Measurements from ENCODE around the gene CNKSR2. TPM values are rescaled to one million over a fixed set of nuclear protein-coding genes. Genes with fewer than 3 reads are reported as not detected.
"Not testable (repeated sequence)": the region's sequence is repeated elsewhere in the genome, so short reads cannot be mapped to it uniquely, and the experiment has no call there.

CNKSR2 gene
- total and polyA plus RNA-seq, 2 experiments from 2014 or later: 0.14 to 0.76 TPM

- H3K9ac ChIP-seq: no peak overlapping the region
- H3K4me3 ChIP-seq: no peak overlapping the region
- no peaks in the 10 kb centered on the region for H3K79me2 ChIP-seq (ENCODE audit: insufficient read depth)
- H3K36me3 ChIP-seq (ENCODE audit: low read depth): no peaks in the 10 kb centered on the region
- H3K27me3 ChIP-seq (replicated peaks; ENCODE audit: insufficient read depth): no peaks in the 10 kb centered on the region
- TF ChIP-seq EZH2phosphoT487 (IDR thresholded peaks at IDR 0.05; ENCODE audit: insufficient read depth, low read depth): no peak
- TF ChIP-seq EZH2 (IDR thresholded peaks at IDR 0.05; ENCODE audit: insufficient read depth, poor library complexity, severe bottlenecking): no peak
- in situ Hi-C loops (cut with MboI): loop anchor here (10.0 kb wide), 1 partner anchor 945 kb away; no protein-coding TSS in a partner anchor
- H4K20me1 ChIP-seq (ENCODE audit: insufficient read depth): no peaks in the 10 kb centered on the region
- H3K27ac ChIP-seq: no peak overlapping the region
- H3K4me1 ChIP-seq (ENCODE audit: insufficient read depth): no peaks in the 10 kb centered on the region
- DNase-seq: peak; percentile 57
- 8 to 29% methylated on average over 2 of the region's 2 CpGs for WGBS, 2 experiments (ENCODE audit: low coverage in 1 of 2, low lambda C conversion rate in 2 of 2, missing lambda C conversion rate in 2 of 2)
- H3K9me2 ChIP-seq (ENCODE audit: insufficient read depth): no peaks in the 10 kb centered on the region
- no peak overlapping the region for H3K4me2 ChIP-seq (ENCODE audit: unreplicated experiment)
- no peaks in the 10 kb centered on the region for H3F3A ChIP-seq (ENCODE audit: insufficient read depth)
- no peaks in the 10 kb centered on the region for H3K9me3 ChIP-seq (ENCODE audit: low read depth)
- H2AFZ ChIP-seq: no peak overlapping the region
Observed at GRCh38 chrX:21479695-21480270, 105.6 kb downstream of the CNKSR2 start.

- H3K4me2 ChIP-seq (ENCODE audit: unreplicated experiment): no peak overlapping the region
- H3K36me3 ChIP-seq (ENCODE audit: low read depth): no peaks in the 10 kb centered on the region
- no peaks in the 10 kb centered on the region for H3K9me3 ChIP-seq (ENCODE audit: low read depth)
- H3K79me2 ChIP-seq (ENCODE audit: insufficient read depth): no peaks in the 10 kb centered on the region
- H3K27ac ChIP-seq: no peak overlapping the region
- H4K20me1 ChIP-seq (ENCODE audit: insufficient read depth): no peaks in the 10 kb centered on the region
- in situ Hi-C loops (cut with MboI): no loop called here
- no peaks in the 10 kb centered on the region for H3K9me2 ChIP-seq (ENCODE audit: insufficient read depth)
- no peak overlapping the region for H3K4me3 ChIP-seq
- DNase-seq: no peak
- H3K4me1 ChIP-seq (ENCODE audit: insufficient read depth): no peaks in the 10 kb centered on the region
- 83 to 96% methylated on average over 1 to 2 of the region's 2 CpGs for WGBS, 2 experiments (ENCODE audit: low coverage in 1 of 2, low lambda C conversion rate in 2 of 2, missing lambda C conversion rate in 2 of 2)
- TF ChIP-seq EZH2 (IDR thresholded peaks at IDR 0.05; ENCODE audit: insufficient read depth, poor library complexity, severe bottlenecking) (no peak), EZH2phosphoT487 (IDR thresholded peaks at IDR 0.05; ENCODE audit: insufficient read depth, low read depth) (no peak)
- no peaks in the 10 kb centered on the region for H3K27me3 ChIP-seq (replicated peaks; ENCODE audit: insufficient read depth)
- no peak overlapping the region for H2AFZ ChIP-seq
- H3F3A ChIP-seq (ENCODE audit: insufficient read depth): no peaks in the 10 kb centered on the region
- H3K9ac ChIP-seq: no peak overlapping the region
Observed at GRCh38 chrX:21481761-21482160, 107.5 kb downstream of the CNKSR2 start.

GRCh38 chrX:21484051-21484450 lies 109.8 kb downstream of the CNKSR2 start:
- H3K27ac ChIP-seq; H3K4me1 ChIP-seq (ENCODE audit: insufficient read depth); H3K79me2 ChIP-seq (ENCODE audit: insufficient read depth); H3K9ac ChIP-seq; H3K36me3 ChIP-seq (ENCODE audit: low read depth); H3K9me3 ChIP-seq (ENCODE audit: low read depth); H3F3A ChIP-seq (ENCODE audit: insufficient read depth); H3K4me2 ChIP-seq (ENCODE audit: unreplicated experiment); H4K20me1 ChIP-seq (ENCODE audit: insufficient read depth); H3K27me3 ChIP-seq (replicated peaks; ENCODE audit: insufficient read depth); H3K9me2 ChIP-seq (ENCODE audit: insufficient read depth); H2AFZ ChIP-seq; H3K4me3 ChIP-seq; DNase-seq; in situ Hi-C loops (cut with MboI): not testable (repeated sequence)
- WGBS, 2 experiments (ENCODE audit: low coverage in 1 of 2, low lambda C conversion rate in 2 of 2, missing lambda C conversion rate in 2 of 2): 80 to 85% methylated on average over 6 to 7 of the region's 7 CpGs

GRCh38 chrX:21487832-21488231 lies 113.6 kb downstream of the CNKSR2 start:
- TF ChIP-seq EZH2phosphoT487 (IDR thresholded peaks at IDR 0.05; ENCODE audit: insufficient read depth, low read depth) (no peak), EZH2 (IDR thresholded peaks at IDR 0.05; ENCODE audit: insufficient read depth, poor library complexity, severe bottlenecking) (no peak)
- no peaks in the 10 kb centered on the region for H3K79me2 ChIP-seq (ENCODE audit: insufficient read depth)
- H3K4me3 ChIP-seq: no peak overlapping the region
- no peak overlapping the region for H3K27ac ChIP-seq
- H3K9me3 ChIP-seq (ENCODE audit: low read depth): no peaks in the 10 kb centered on the region
- no peak for DNase-seq
- no peaks in the 10 kb centered on the region for H3K36me3 ChIP-seq (ENCODE audit: low read depth)
- H3K27me3 ChIP-seq (replicated peaks; ENCODE audit: insufficient read depth): no peaks in the 10 kb centered on the region
- H3K9me2 ChIP-seq (ENCODE audit: insufficient read depth): no peaks in the 10 kb centered on the region
- H3K4me2 ChIP-seq (ENCODE audit: unreplicated experiment): no peak overlapping the region
- WGBS, 2 experiments (ENCODE audit: low coverage in 1 of 2, low lambda C conversion rate in 2 of 2, missing lambda C conversion rate in 2 of 2): 100% methylated on average over 1 of the region's 1 CpG
- in situ Hi-C loops (cut with MboI): no loop called here
- no peaks in the 10 kb centered on the region for H4K20me1 ChIP-seq (ENCODE audit: insufficient read depth)
- no peak overlapping the region for H3K9ac ChIP-seq
- no peak overlapping the region for H2AFZ ChIP-seq
- no peaks in the 10 kb centered on the region for H3F3A ChIP-seq (ENCODE audit: insufficient read depth)
- no peaks in the 10 kb centered on the region for H3K4me1 ChIP-seq (ENCODE audit: insufficient read depth)

GRCh38 chrX:21490341-21490740 lies 116.1 kb downstream of the CNKSR2 start:
- no peaks in the 10 kb centered on the region for H3K79me2 ChIP-seq (ENCODE audit: insufficient read depth)
- 74 to 76% methylated on average over 4 of the region's 4 CpGs for WGBS, 2 experiments (ENCODE audit: low coverage in 1 of 2, low lambda C conversion rate in 2 of 2, missing lambda C conversion rate in 2 of 2)
- no peaks in the 10 kb centered on the region for H3K9me2 ChIP-seq (ENCODE audit: insufficient read depth)
- DNase-seq: no peak
- no peaks in the 10 kb centered on the region for H3K9me3 ChIP-seq (ENCODE audit: low read depth)
- TF ChIP-seq EZH2 (IDR thresholded peaks at IDR 0.05; ENCODE audit: insufficient read depth, poor library complexity, severe bottlenecking) (no peak), EZH2phosphoT487 (IDR thresholded peaks at IDR 0.05; ENCODE audit: insufficient read depth, low read depth) (no peak)
- H3K4me2 ChIP-seq (ENCODE audit: unreplicated experiment): no peak overlapping the region
- H3K4me1 ChIP-seq (ENCODE audit: insufficient read depth): peaks cover 9% of the 10 kb centered on the region
- H3K9ac ChIP-seq: no peak overlapping the region
- H2AFZ ChIP-seq: no peak overlapping the region
- no peaks in the 10 kb centered on the region for H4K20me1 ChIP-seq (ENCODE audit: insufficient read depth)
- 0 out of 2 replicates have a peak, but pooled peaks cover 7% of the 10 kb centered on the region for H3F3A ChIP-seq (ENCODE audit: insufficient read depth)
- no peak overlapping the region for H3K4me3 ChIP-seq
- no peak overlapping the region for H3K27ac ChIP-seq
- no peaks in the 10 kb centered on the region for H3K36me3 ChIP-seq (ENCODE audit: low read depth)
- in situ Hi-C loops (cut with MboI): no loop called here
- no peaks in the 10 kb centered on the region for H3K27me3 ChIP-seq (replicated peaks; ENCODE audit: insufficient read depth)

All from GM23248 (cell line).